ENCODE measurements around the gene WEE1.
"Not testable (repeated sequence)": the region's sequence is repeated elsewhere in the genome, so short reads cannot be mapped to it uniquely, and the experiment has no call there.

WEE1 gene

GRCh38 chr11:9573052-9573774 is at the start of gene WEE1:
TSS of gene WEE1 (plus strand) at chr11:9573670. CDS start at chr11:9573934, 264 bp downstream.
- FAIRE-seq: no peak

GRCh38 chr11:9524001-9524400 is 49.5 kb upstream of the WEE1 start:
- FAIRE-seq: no peak

GRCh38 chr11:9525116-9525515 is 48.4 kb upstream of the WEE1 start:
- FAIRE-seq: no peak

- FAIRE-seq: peak; percentile 87
These were observed 45.9 kb upstream of the WEE1 start for GRCh38 chr11:9527481-9528135.

- FAIRE-seq: no peak
These were observed 45.4 kb upstream of the WEE1 start for GRCh38 chr11:9528136-9528501.

- no peak for FAIRE-seq
These were observed 44.7 kb upstream of the WEE1 start for GRCh38 chr11:9528573-9529333.

- FAIRE-seq: no peak
These were observed 44.2 kb upstream of the WEE1 start for GRCh38 chr11:9529334-9529650.

GRCh38 chr11:9530020-9530621 is 43.3 kb upstream of the WEE1 start:
- no peak for FAIRE-seq

- no peak for FAIRE-seq
These were observed 42.4 kb upstream of the WEE1 start for GRCh38 chr11:9530901-9531625.

- FAIRE-seq: no peak
These were observed 40.4 kb upstream of the WEE1 start for GRCh38 chr11:9533058-9533457.

- FAIRE-seq: no peak
These were observed 39.6 kb upstream of the WEE1 start for GRCh38 chr11:9533736-9534473.

- FAIRE-seq: no peak
These were observed 38.2 kb upstream of the WEE1 start for GRCh38 chr11:9535189-9535781.

GRCh38 chr11:9538548-9538947 is 34.9 kb upstream of the WEE1 start:
- no peak for FAIRE-seq

- FAIRE-seq: not testable (repeated sequence)
These were observed 24.3 kb upstream of the WEE1 start for GRCh38 chr11:9549216-9549615.

GRCh38 chr11:9550191-9550628 is 23.3 kb upstream of the WEE1 start:
- FAIRE-seq: no peak

GRCh38 chr11:9561279-9561982 is 12.0 kb upstream of the WEE1 start:
- no peak for FAIRE-seq

GRCh38 chr11:9562716-9563115 is 10.8 kb upstream of the WEE1 start:
- FAIRE-seq: no peak

- FAIRE-seq: no peak
These were observed 10.2 kb upstream of the WEE1 start for GRCh38 chr11:9563196-9563730.

GRCh38 chr11:9565822-9566560 is 7.5 kb upstream of the WEE1 start:
- FAIRE-seq: peak; percentile 43

GRCh38 chr11:9566561-9567063 is 6.9 kb upstream of the WEE1 start:
- no peak for FAIRE-seq
